GM21717 (cell line): ENCODE measurements around the gene GATA6.
"Not testable (repeated sequence)": the region's sequence is repeated elsewhere in the genome, so short reads cannot be mapped to it uniquely, and the experiment has no call there.

Experiments used
- ATAC-seq: cut with Tn5 transposase; IDR thresholded peaks from one replicate; pipeline ENCODE4 v1.9.1; 2021; ENCODE audit warnings: mild to moderate bottlenecking, moderate library complexity; ENCODE audit not compliant: unreplicated experiment

Gene GATA6

DNA sequence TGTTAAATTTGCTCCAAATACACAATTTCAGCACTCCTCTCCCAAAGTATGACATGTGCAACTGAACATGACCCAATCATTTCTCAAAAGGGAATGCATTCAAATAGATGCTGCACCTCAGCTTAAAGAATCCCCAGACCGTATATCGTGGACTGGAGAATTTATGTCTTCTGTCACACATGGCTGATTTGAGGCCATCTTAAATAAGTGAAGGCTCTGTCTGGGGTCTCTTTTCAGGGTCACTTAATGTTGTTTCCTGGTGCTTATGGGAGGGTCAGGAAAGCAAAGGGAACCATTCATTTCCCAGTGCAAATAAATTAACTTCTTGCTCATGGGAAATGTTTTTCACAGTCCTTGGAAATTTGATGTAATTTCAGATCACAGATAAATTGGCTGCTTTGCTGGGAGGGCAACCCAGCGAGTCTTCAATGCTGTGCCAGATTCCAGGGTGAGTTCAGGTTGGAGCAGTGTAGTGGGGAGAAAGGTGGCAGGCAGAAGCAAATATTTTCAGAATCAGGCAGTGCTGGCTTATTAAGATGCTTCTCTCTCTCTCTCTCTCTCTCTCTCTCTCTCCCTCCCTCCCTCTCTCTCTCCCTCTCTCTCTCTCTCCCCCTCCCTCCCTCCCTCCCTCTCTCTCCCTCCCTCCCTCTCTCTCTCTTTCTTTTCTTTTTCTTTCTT lies 34.3 kb downstream of the GATA6 start:
- no peak for ATAC-seq

DNA sequence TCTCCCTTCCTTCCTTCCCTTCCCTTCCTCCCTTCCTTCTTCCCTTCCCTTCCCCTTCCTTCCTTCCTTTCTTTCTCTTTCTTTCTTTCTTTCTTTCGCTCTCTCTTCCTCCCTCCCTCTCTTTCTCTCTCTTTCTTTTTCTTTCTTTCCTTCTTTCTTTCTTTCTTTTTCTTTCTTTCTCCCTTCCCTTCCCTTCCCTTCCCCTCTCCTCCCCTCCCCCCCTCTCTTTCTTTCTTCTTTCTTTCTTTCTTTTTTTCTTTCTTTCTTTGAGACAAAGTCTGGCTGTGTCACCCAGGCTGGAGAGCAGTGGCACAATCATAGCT lies 34.8 kb downstream of the GATA6 start:
- no peak for ATAC-seq

- ATAC-seq, result no peak
Measured at GRCh38 chr18:22204996-22205395, 35.6 kb downstream of the GATA6 start.

DNA sequence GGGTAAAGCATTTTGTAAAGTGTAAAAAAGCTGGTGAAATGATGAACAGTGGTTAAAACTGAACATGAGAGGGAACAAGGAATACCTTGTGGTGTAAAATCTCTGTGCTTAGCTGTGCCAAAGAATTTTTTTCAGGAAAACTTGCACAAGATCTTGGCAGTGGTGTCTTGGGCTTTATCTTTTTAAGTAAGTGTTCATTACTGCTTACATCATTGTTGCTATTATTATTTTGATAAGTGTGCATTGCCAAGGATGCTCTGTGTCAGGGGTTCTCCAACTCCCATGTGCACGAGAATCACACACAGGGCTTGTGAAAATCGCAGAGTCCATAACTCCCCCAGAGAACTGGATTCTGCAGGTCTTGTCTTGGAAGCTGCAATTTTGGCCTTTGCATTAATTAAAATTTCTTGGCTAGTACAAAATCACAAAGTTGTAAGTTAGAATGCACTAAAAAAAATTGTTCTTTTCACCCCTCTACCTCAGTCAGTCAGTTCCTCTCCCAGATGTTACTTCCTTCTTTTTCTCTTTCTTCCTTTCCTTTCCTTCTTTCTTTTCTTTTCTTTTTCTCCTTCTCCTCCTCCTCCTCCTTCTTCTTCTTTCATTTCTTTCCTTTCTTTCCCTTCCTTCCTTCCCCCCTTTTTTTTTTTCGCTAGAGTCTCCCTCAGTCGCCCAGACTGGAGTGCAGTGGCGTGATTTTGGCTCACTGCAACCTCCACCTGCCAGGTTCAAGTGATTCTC lies 37.8 kb downstream of the GATA6 start:
- ATAC-seq, result no peak

DNA sequence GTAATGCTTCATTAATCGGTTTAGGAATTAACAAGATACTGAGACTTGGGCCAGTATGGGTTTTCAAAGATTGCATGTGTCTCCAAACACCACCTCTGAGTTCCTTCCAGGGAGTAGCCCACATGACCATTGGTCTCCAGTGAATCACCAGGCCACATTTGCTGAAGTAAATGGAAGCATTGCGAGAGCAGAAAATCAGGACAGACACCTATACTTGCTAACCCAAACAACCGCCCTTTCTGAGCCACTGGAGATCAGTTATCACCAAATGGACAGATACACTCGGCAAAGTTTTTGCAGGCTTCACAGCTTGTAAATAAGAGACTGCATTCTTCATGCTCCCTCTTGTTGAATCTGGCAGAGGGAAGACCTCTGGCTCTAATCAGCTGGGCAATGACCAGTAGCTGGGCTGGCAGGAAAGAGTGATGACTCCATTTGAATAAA lies 40.9 kb downstream of the GATA6 start:
- no peak for ATAC-seq

DNA sequence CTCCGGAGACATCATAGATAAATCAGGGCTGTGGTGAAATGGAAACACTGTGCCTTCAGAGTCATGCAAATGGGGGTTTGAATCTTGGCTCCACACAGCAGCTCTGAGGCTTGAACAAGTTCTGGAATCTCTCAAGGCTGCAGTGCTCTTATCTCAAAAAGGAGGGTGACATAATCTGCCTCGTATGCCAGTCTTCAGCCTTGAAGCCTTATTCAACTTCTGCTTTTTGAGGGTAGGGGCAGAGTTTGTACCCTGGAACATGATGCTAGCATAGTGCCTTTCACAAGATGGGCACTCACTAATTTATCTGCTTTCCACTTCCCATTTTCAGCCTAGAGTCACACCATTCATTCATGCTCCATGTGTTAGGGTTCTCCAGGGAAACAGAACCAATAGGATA lies 42.3 kb downstream of the GATA6 start:
- ATAC-seq, result no peak

DNA sequence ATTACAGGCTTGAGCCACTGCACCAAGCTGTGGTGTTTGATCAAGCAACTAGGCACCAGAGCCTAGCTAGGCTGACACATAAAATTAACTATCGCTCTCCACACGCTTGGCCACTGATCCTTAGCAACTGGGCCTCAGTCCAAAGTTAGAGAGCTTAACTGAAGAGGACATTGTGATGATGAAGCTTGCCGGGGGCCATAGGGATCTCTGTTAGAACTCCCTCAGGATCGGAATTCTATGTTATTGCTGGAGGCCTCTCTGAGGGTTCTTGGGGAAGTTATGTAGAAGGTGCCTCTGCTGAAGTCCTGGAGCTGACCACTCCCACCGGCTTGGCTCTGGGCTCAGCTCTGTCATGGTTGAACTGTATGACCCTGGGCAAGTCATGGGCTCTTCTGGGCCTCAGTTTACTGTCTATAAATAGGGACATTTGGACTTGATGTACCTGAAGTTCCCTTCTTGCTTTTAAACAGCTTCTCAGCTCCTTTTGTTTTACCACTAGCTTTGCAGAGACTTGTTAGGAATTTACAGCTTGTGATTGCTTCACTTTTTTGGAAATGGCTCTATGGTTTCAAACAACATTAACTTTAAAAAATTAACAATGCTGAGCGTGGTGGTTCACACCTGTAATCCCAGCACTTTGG lies 44.1 kb downstream of the GATA6 start:
- ATAC-seq, result no peak

GRCh38 chr18:22214731-22215528 lies 45.5 kb downstream of the GATA6 start:
- ATAC-seq, result no peak

GRCh38 chr18:22218835-22219234 lies 49.4 kb downstream of the GATA6 start:
- ATAC-seq, result no peak

DNA sequence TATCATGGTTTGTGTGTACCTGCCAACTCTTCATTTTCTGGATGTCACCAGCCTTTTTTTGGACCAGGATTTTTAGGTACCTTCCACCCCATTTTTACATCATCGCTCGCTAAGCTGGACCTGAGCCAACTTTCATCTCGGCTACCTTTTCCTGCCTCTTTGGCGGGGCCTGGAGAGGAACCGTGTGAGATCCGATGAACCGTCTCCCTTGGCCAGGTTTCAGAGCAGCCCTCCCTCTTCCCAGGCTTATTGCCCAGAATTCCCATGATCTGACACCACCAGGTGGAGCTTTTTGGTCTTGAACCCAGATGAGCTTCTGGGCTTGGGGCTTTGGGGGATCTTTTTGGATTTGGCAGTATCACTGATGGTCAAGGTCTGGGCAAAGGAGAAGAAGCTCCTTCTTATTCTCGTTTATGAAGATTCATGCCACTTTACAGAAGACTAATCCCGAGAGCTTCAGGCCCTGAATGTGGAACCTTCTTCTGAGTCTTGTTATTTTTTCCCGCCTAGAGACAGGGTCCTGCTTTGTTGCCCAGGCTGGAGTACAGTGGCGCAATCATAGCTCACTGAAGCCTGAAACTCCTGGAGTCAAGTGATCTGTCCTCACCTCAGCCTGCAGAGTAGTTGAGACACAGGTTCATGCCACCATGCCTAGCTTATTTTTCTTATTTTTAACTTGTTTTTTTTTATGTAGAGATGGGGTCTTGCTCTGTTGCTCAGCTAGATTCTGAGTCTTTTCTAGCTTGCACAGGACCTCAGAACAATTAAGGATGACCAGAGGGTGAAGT lies 50.4 kb downstream of the GATA6 start:
- ATAC-seq, result no peak

DNA sequence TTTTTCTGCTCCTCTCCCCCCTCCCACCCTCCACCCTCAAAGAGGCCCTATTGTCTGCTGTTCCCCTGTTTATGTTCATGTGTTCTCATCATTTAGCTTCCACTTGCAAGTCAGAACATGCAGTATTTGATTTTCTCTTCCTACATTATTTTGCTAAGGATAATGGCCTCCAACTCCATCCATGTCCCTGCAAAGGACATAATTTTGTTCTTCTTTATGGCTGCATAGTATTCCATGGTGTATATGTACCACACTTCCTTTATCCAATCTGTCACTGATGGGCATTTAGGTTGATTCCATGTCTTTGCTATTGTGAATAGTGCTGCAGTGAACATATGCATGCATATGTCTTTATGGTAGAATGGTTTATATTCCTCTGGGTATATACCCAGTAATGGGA lies 51.2 kb downstream of the GATA6 start:
- ATAC-seq, result not testable (repeated sequence)

DNA sequence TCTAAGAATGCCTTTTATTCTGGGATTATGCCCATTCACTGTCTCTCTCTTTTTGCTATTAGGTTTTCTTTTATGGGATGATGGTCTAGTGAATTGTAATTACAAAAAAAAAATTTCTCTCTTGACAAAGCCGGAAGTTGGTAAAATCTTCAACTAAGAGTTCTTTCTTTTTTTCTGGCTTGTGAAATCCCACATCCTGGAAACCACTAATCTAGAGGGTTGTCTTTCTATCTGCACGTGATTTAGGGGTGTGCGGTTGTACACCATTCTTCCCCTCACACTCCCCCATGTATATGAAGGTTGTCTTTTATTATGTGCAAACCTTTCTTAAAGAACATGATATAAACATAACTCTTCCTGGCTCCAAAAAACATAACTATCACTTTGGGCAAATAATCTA lies 52.0 kb downstream of the GATA6 start:
- ATAC-seq, result no peak

DNA sequence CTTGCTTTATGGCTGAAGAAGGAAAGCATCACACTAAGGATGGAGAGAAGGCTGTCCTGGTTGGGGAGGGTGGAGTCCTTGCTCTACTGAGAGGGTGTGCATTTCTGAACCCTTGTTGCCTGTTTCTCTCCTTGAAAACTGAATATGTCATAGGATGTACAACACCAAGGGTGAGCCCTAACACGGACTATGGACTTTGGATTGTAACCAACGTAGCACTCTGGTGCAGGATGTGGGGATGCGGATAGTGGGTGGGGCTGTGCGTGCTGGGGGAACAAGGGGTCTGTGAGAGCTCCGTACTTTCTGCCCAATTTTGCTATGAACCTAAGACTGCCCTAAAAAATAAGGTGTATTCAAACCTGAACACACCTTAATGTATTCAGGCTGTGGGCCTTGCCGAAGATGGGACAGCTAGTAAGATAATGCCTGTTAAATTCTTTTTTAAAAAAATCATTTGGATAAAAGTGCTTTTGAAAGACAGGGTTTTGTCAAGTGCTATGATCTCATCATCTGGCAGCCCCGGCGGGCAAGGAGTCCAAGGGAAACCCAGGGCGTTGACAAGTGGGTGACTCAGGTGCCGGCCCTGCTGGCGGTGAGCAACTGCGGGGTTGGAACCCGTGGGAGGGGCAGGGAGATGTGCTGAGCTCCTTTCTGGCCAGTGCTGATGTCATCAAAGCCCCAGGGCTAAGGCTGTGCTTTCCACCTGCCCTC lies 54.0 kb downstream of the GATA6 start:
- no peak for ATAC-seq

DNA sequence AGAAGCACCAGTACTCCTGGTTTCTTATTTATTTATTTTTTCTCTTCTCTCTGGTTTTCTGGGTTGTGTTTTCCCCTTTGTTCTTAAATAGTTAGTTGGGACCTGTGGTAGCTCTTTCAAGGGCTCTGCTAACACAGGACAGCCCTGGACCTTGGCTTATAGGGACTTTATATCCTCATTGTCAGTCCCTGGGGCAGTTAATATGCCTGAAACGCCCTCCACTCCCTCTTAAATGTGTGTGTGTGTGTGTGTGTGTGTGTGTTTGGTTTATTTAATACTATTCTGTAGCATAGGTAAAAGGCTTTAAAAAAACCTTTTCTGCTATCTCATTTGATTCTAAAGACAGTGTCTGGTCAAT lies 54.6 kb downstream of the GATA6 start:
- no peak for ATAC-seq

GRCh38 chr18:22224339-22224738 lies 55.0 kb downstream of the GATA6 start:
- no peak for ATAC-seq

- ATAC-seq, result no peak
Measured at GRCh38 chr18:22226801-22227200, 57.4 kb downstream of the GATA6 start.

DNA sequence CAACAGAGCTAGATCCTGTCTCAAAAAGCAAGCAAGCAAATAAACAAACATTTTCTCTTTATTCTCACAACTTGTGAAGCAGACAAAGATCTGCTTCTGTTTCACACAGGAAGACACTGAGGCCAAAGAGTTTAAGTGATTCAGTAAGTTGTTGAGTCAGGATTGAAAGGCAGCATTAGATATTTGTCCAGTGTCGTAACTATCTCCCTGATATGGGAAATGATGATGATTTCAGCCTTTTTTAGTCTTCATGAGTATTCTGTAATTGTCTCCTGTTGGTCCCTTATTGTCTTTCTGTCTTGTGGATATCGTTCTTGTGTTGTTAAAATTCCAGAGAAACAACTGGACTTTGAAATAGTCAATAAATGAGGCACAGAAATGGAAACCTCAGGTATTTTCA lies 59.6 kb downstream of the GATA6 start:
- no peak for ATAC-seq

DNA sequence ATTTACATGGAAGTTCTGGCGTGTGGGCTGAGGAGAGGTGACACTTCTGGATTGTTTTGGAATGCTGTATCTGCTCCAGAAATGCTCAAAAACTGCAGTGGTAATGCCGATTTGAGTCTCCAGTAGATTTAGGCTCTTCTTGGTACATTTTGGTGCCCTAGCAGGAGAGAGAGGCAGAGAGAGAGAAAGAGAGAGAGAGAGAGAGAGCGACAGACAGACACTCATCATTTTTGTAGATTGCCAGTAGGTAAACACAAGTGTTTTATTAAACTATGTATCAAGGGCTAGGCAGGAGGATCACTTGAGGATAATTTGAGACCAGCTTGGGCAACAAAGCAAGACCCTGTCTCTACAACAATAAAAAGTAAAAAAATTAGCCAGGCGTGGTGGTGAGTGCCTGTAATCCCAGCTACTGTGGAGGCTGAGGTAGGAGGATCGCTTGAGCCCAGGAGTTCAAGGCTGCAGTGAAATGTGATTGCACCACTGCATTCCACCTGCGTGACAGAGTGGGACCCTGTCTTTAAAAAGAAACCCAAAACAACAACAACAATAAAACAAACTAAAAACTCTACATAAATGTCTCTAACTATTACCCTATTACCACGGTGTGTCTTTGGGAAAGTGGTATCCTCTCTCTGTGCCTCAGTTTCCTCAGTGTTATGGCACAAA lies 60.2 kb downstream of the GATA6 start:
- no peak for ATAC-seq

GRCh38 chr18:22230471-22230945 lies 61.1 kb downstream of the GATA6 start:
- no peak for ATAC-seq
